GM21515 (cell line): ENCODE data around the gene PWWP2B.

ENCODE experiments used
- ATAC-seq: cut with Tn5 transposase; IDR thresholded peaks from one replicate; pipeline ENCODE4 v1.9.1; 2021; ENCODE audit not compliant: unreplicated experiment

PWWP2B gene

GRCh38 chr10:132406181-132406580 lies 9.2 kb downstream of the PWWP2B start:
- ATAC-seq: no peak

- ATAC-seq: no peak
Observed at GRCh38 chr10:132406750-132407149, 9.8 kb downstream of the PWWP2B start.

- ATAC-seq: no peak
Observed at GRCh38 chr10:132407243-132407746, 10.3 kb downstream of the PWWP2B start.

- ATAC-seq: no peak
Observed at GRCh38 chr10:132407846-132408278, 10.9 kb downstream of the PWWP2B start.

GRCh38 chr10:132408367-132408781 lies 11.4 kb downstream of the PWWP2B start:
- no peak for ATAC-seq

- ATAC-seq: no peak
Observed at GRCh38 chr10:132408823-132409666, 12.0 kb downstream of the PWWP2B start.

- no peak for ATAC-seq
Observed at GRCh38 chr10:132409667-132410028, 12.6 kb downstream of the PWWP2B start.

- ATAC-seq: no peak
Observed at GRCh38 chr10:132410056-132410778, 13.2 kb downstream of the PWWP2B start.

- ATAC-seq: no peak
Observed at GRCh38 chr10:132410779-132411532, 14.0 kb downstream of the PWWP2B start.

GRCh38 chr10:132411561-132412253 lies 14.7 kb downstream of the PWWP2B start:
- ATAC-seq: no peak

GRCh38 chr10:132412316-132413192 lies 15.6 kb downstream of the PWWP2B start:
- no peak for ATAC-seq

- ATAC-seq: no peak
Observed at GRCh38 chr10:132413226-132414205, 16.5 kb downstream of the PWWP2B start.

GRCh38 chr10:132414402-132415016 lies 17.5 kb downstream of the PWWP2B start:
- no peak for ATAC-seq

GRCh38 chr10:132415255-132415654 lies 18.3 kb downstream of the PWWP2B start:
- ATAC-seq: no peak

GRCh38 chr10:132415956-132416355 lies 19.0 kb downstream of the PWWP2B start:
- ATAC-seq: no peak

- ATAC-seq: no peak
Observed at GRCh38 chr10:132416566-132417256, 19.7 kb downstream of the PWWP2B start.

GRCh38 chr10:132417257-132417910 lies 20.4 kb downstream of the PWWP2B start:
- ATAC-seq: no peak
